ENCODE data around the gene TTC9C. TPM values are rescaled to one million over a fixed set of nuclear protein-coding genes. Genes with fewer than 3 reads are reported as not detected.

TTC9C gene
- polyA plus RNA-seq, 1 donor (not counting 4 experiments of a cell fraction or from before 2014, with no cell fraction given), result 26.1 TPM

- Histone ChIP-seq H3K4me2 (ENCODE audit: control insufficient read depth, extremely low read depth, insufficient read depth, low read depth, low read length) (peak overlapping the region; percentile 72), H3K9ac (ENCODE audit: control insufficient read depth, extremely low read depth, insufficient read depth, low read length) (peak overlapping the region; percentile 52), H3K27me3 (ENCODE audit: control insufficient read depth, extremely low read depth, insufficient read depth, low read length) (no peaks in the 10 kb centered on the region), H3K36me3 (ENCODE audit: control insufficient read depth in 2 of 2, extremely low read depth in 1 of 2, insufficient read depth in 2 of 2, low read length in 2 of 2) (peaks cover 2 to 13% of the 10 kb centered on the region in 2 experiments), H3K4me3 (ENCODE audit: control insufficient read depth in 2 of 3, extremely low read depth in 1 of 3, insufficient read depth in 2 of 3, low read depth in 1 of 3, low read length in 3 of 3) (no peak overlapping the region), H3K79me2 (ENCODE audit: control insufficient read depth, insufficient read depth, low read length) (no peaks in the 10 kb centered on the region), H2AFZ (ENCODE audit: control insufficient read depth, low read length) (no peak overlapping the region), H3K9me3 (ENCODE audit: control insufficient read depth, low read depth, low read length) (no peaks in the 10 kb centered on the region), H3K4me1 (ENCODE audit: control insufficient read depth, extremely low read depth, insufficient read depth, low read length) (peaks cover 36% of the 10 kb centered on the region), H3K27ac (ENCODE audit: control insufficient read depth, insufficient read depth, low read length) (no peak overlapping the region), H4K20me1 (ENCODE audit: control insufficient read depth, extremely low read depth, insufficient read depth, low read length) (no peaks in the 10 kb centered on the region), H3K9me1 (ENCODE audit: control insufficient read depth, extremely low read depth, insufficient read depth, low read length) (no peaks in the 10 kb centered on the region)
- TF ChIP-seq EZH2 (IDR thresholded peaks at IDR 0.05; ENCODE audit: low read length), result no peak
- TF ChIP-seq, protein P1, sequence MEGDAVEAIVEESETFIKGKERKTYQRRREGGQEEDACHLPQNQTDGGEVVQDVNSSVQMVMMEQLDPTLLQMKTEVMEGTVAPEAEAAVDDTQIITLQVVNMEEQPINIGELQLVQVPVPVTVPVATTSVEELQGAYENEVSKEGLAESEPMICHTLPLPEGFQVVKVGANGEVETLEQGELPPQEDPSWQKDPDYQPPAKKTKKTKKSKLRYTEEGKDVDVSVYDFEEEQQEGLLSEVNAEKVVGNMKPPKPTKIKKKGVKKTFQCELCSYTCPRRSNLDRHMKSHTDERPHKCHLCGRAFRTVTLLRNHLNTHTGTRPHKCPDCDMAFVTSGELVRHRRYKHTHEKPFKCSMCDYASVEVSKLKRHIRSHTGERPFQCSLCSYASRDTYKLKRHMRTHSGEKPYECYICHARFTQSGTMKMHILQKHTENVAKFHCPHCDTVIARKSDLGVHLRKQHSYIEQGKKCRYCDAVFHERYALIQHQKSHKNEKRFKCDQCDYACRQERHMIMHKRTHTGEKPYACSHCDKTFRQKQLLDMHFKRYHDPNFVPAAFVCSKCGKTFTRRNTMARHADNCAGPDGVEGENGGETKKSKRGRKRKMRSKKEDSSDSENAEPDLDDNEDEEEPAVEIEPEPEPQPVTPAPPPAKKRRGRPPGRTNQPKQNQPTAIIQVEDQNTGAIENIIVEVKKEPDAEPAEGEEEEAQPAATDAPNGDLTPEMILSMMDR (optimal IDR thresholded peaks at IDR 0.05 in 1 of 3, IDR thresholded peaks at IDR 0.05 in 1 of 3, conservative IDR thresholded peaks at IDR 0.05 in 1 of 3; ENCODE audit: extremely low read depth in 1 of 3, insufficient read depth in 2 of 3, low read length in 3 of 3), result no peak
- FAIRE-seq (no peak), DNase-seq (ENCODE audit: low read depth, low spot score) (no peak)
- dilution Hi-C loops (cut with MboI; ENCODE audit: extremely low pct_ligation_motif_present, low sequenced_read_pairs), result no loop called here
Observed at GRCh38 chr11:62706850-62707247, 21.4 kb upstream of the TTC9C start.

GRCh38 chr11:62707277-62707861 is 20.9 kb upstream of the TTC9C start, which contains the start of the genes BSCL2 and GNG3:
TSS of gene BSCL2 (minus strand) at chr11:62707424. CDS start at chr11:62707195, 229 bp downstream.
TSS of gene GNG3 (plus strand) at chr11:62707676. CDS start at chr11:62708296, 620 bp downstream.
- TF ChIP-seq, protein P1 (optimal IDR thresholded peaks at IDR 0.05 in 1 of 3, IDR thresholded peaks at IDR 0.05 in 1 of 3, conservative IDR thresholded peaks at IDR 0.05 in 1 of 3; ENCODE audit: extremely low read depth in 1 of 3, insufficient read depth in 2 of 3, low read length in 3 of 3), result no peak
- no peak for TF ChIP-seq EZH2 (IDR thresholded peaks at IDR 0.05; ENCODE audit: low read length)
- FAIRE-seq, result no peak

More at GRCh38 chr11:62707277-62707861, 20.9 kb upstream of the TTC9C start, which contains the start of the genes BSCL2 and GNG3:
- dilution Hi-C loops (cut with MboI; ENCODE audit: extremely low pct_ligation_motif_present, low sequenced_read_pairs), result no loop called here
- Histone ChIP-seq H3K4me3 (ENCODE audit: control insufficient read depth in 2 of 3, extremely low read depth in 1 of 3, insufficient read depth in 2 of 3, low read depth in 1 of 3, low read length in 3 of 3) (peak within 1 kb of the TSS; percentile 31 to 59 (median 53)), H3K9ac (ENCODE audit: control insufficient read depth, extremely low read depth, insufficient read depth, low read length) (peak within 1 kb of the TSS; percentile 88), H2AFZ (ENCODE audit: control insufficient read depth, low read length) (peak within 1 kb of the TSS; percentile 77), H3K27ac (ENCODE audit: control insufficient read depth, insufficient read depth, low read length) (peak within 1 kb of the TSS; percentile 93), H4K20me1 (ENCODE audit: control insufficient read depth, extremely low read depth, insufficient read depth, low read length) (no peaks in the 10 kb centered on the region), H3K9me3 (ENCODE audit: control insufficient read depth, low read depth, low read length) (no peaks in the 10 kb centered on the region), H3K4me1 (ENCODE audit: control insufficient read depth, extremely low read depth, insufficient read depth, low read length) (peaks cover 36% of the 10 kb centered on the region), H3K4me2 (ENCODE audit: control insufficient read depth, extremely low read depth, insufficient read depth, low read depth, low read length) (peak within 1 kb of the TSS; percentile 99), H3K9me1 (ENCODE audit: control insufficient read depth, extremely low read depth, insufficient read depth, low read length) (no peaks in the 10 kb centered on the region), H3K36me3 (ENCODE audit: control insufficient read depth in 2 of 2, extremely low read depth in 1 of 2, insufficient read depth in 2 of 2, low read length in 2 of 2) (peaks cover 4 to 13% of the 10 kb centered on the region in 2 experiments), H3K79me2 (ENCODE audit: control insufficient read depth, insufficient read depth, low read length) (no peaks in the 10 kb centered on the region), H3K27me3 (ENCODE audit: control insufficient read depth, extremely low read depth, insufficient read depth, low read length) (no peaks in the 10 kb centered on the region)
- no peak for DNase-seq (ENCODE audit: low read depth, low spot score)

All from keratinocyte (primary cell).